GM12801 (cell line): ENCODE results near the gene RAD9A.

ENCODE experiments used
- CTCF ChIP-seq: IDR thresholded peaks from one replicate; pipeline ENCODE4 v1.5.1; 2011; ENCODE audit warnings: control low read depth; ENCODE audit not compliant: insufficient read length; ENCODE audit errors: extremely low read depth

The RAD9A gene

GRCh38 chr11:67438158-67438902 is 46.5 kb downstream of the RAD9A start:
- no peak for TF ChIP-seq CTCF

GRCh38 chr11:67439321-67440228 is 47.8 kb downstream of the RAD9A start:
- no peak for TF ChIP-seq CTCF

- TF ChIP-seq CTCF: no peak
Observed at GRCh38 chr11:67440229-67441097, 48.7 kb downstream of the RAD9A start.

- no peak for TF ChIP-seq CTCF
Observed at GRCh38 chr11:67441098-67441563, 49.3 kb downstream of the RAD9A start.

GRCh38 chr11:67441731-67442351 is 50.1 kb downstream of the RAD9A start:
- no peak for TF ChIP-seq CTCF

GRCh38 chr11:67442504-67443404 is 51.0 kb downstream of the RAD9A start:
- TF ChIP-seq CTCF: no peak
